ENCODE measurements around the gene CAMK4. TPM values are rescaled to one million over a fixed set of nuclear protein-coding genes. Genes with fewer than 3 reads are reported as not detected.

Gene CAMK4
- total RNA-seq, 1 donor from 2014 or later, result 0.72 TPM

DNA sequence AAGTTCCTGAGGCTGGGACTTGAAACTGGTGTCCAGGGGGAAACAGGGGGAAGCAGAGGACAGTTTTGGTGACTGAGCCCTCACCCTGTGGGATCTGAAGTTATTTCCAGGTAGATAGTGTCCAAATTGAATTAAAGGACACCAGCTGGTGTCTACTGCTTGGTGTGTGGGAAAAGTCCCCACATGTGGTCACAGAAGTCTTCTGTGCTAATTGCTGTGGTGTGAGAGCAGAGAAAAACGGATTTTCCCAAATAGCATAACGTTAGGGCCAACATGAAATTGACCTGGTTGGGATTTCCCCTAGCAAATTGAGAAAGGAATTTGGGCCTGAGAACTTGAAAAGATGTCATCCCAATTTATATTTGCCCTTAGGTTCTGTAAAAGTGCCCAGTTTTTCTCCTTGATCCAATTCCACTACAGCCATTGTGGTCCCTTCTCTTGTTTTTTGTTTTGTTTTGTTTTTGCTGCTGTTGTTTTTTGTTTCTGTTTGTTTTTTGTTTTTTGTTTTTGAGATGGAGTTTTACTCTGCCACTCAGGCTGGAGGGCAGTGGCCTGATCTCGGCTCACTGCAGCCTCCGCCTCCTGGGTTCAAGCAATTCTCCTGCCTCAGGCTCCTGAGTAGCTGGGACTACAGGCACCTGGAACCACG lies 293.8 kb downstream of the CAMK4 start:
- H3K36me3 Mint-ChIP-seq (ENCODE audit: low read depth), result no peaks in the 10 kb centered on the region
- peaks cover 15% of the 10 kb centered on the region for H3K4me1 Mint-ChIP-seq (ENCODE audit: low read depth)
- no peaks in the 10 kb centered on the region for H3K27me3 Mint-ChIP-seq (ENCODE audit: low read depth)
- TF ChIP-seq, protein P1, sequence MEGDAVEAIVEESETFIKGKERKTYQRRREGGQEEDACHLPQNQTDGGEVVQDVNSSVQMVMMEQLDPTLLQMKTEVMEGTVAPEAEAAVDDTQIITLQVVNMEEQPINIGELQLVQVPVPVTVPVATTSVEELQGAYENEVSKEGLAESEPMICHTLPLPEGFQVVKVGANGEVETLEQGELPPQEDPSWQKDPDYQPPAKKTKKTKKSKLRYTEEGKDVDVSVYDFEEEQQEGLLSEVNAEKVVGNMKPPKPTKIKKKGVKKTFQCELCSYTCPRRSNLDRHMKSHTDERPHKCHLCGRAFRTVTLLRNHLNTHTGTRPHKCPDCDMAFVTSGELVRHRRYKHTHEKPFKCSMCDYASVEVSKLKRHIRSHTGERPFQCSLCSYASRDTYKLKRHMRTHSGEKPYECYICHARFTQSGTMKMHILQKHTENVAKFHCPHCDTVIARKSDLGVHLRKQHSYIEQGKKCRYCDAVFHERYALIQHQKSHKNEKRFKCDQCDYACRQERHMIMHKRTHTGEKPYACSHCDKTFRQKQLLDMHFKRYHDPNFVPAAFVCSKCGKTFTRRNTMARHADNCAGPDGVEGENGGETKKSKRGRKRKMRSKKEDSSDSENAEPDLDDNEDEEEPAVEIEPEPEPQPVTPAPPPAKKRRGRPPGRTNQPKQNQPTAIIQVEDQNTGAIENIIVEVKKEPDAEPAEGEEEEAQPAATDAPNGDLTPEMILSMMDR (IDR thresholded peaks at IDR 0.05), result no peak
- H3K27ac Mint-ChIP-seq (ENCODE audit: unreplicated experiment), result no peak overlapping the region
- H3K9me3 Mint-ChIP-seq (ENCODE audit: low read depth), result no peaks in the 10 kb centered on the region
- DNase-seq (ENCODE audit: low spot score), result no peak
- H3K4me3 Mint-ChIP-seq (ENCODE audit: unreplicated experiment), result no peak overlapping the region

DNA sequence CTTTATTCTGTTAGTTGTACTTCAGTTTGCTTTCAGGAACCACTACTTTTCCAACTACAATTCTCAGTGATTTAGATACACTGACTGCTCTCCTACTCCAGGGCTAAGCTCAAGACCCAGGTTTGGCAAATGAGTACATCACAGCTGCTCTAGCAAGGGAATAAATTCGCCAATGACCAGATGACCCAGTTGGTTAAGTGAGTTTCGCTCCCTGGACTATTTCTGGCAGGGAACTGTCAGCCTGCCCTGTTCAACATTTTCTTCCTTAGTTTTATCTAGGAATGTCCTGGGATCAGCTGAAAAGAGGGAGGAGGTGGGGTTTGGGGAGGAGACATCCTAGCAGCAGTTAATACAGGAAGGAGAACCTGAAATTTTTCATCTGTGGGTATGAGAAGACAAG lies 294.6 kb downstream of the CAMK4 start:
- DNase-seq (ENCODE audit: low spot score), result no peak
- TF ChIP-seq, protein P1 (IDR thresholded peaks at IDR 0.05), result no peak
- H3K4me1 Mint-ChIP-seq (ENCODE audit: low read depth), result peaks cover 8% of the 10 kb centered on the region
- no peaks in the 10 kb centered on the region for H3K36me3 Mint-ChIP-seq (ENCODE audit: low read depth)
- no peak overlapping the region for H3K4me3 Mint-ChIP-seq (ENCODE audit: unreplicated experiment)
- H3K27me3 Mint-ChIP-seq (ENCODE audit: low read depth), result no peaks in the 10 kb centered on the region
- no peak overlapping the region for H3K27ac Mint-ChIP-seq (ENCODE audit: unreplicated experiment)
- H3K9me3 Mint-ChIP-seq (ENCODE audit: low read depth), result no peaks in the 10 kb centered on the region

DNA sequence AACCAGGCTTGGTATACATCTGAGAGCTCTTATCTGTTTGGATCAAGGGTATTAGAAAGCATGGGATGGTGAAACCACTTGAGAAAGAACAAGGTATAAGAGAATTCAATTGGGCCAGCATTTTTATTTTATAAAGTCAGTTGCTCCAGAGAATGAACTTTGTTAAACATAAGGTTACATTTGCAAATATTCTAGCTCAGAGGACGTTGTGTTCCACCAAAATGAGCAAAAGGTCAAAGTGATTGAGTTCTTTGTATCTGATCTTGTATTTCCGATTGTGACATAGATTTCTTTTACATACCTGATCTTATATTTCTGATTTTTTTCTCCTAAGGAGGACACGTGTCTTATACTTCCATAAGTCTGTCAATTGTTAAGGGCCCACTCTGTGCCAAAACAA lies 296.7 kb downstream of the CAMK4 start:
- no peak overlapping the region for H3K27ac Mint-ChIP-seq (ENCODE audit: unreplicated experiment)
- H3K27me3 Mint-ChIP-seq (ENCODE audit: low read depth), result no peaks in the 10 kb centered on the region
- TF ChIP-seq, protein P1 (IDR thresholded peaks at IDR 0.05), result no peak
- H3K9me3 Mint-ChIP-seq (ENCODE audit: low read depth), result no peaks in the 10 kb centered on the region
- no peak overlapping the region for H3K4me3 Mint-ChIP-seq (ENCODE audit: unreplicated experiment)
- no peak for DNase-seq (ENCODE audit: low spot score)
- H3K36me3 Mint-ChIP-seq (ENCODE audit: low read depth), result no peaks in the 10 kb centered on the region
- no peaks in the 10 kb centered on the region for H3K4me1 Mint-ChIP-seq (ENCODE audit: low read depth)

DNA sequence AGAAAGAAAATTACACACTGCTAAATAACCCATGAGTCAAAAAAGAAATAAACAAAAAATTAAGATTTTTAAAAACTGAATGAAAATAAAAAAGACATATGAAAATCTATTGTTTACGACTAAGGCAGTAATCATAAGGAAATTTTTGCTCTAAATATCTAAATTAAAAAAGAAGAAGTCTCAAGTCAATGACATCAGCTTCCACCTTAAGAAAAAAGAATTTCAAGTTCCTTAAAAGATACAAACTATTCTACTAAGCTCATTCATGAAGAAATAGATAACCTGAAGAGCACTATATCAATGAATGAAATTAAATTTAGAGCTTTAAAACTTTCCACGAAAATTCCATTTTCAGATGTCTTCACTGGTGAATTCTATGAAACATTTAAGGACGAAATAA lies 303.9 kb downstream of the CAMK4 start:
- peaks cover 14% of the 10 kb centered on the region for H3K4me1 Mint-ChIP-seq (ENCODE audit: low read depth)
- no peak for DNase-seq (ENCODE audit: low spot score)
- H3K4me3 Mint-ChIP-seq (ENCODE audit: unreplicated experiment), result no peak overlapping the region
- no peaks in the 10 kb centered on the region for H3K27me3 Mint-ChIP-seq (ENCODE audit: low read depth)
- no peaks in the 10 kb centered on the region for H3K36me3 Mint-ChIP-seq (ENCODE audit: low read depth)
- no peak overlapping the region for H3K27ac Mint-ChIP-seq (ENCODE audit: unreplicated experiment)
- TF ChIP-seq, protein P1 (IDR thresholded peaks at IDR 0.05), result no peak
- no peaks in the 10 kb centered on the region for H3K9me3 Mint-ChIP-seq (ENCODE audit: low read depth)

DNA sequence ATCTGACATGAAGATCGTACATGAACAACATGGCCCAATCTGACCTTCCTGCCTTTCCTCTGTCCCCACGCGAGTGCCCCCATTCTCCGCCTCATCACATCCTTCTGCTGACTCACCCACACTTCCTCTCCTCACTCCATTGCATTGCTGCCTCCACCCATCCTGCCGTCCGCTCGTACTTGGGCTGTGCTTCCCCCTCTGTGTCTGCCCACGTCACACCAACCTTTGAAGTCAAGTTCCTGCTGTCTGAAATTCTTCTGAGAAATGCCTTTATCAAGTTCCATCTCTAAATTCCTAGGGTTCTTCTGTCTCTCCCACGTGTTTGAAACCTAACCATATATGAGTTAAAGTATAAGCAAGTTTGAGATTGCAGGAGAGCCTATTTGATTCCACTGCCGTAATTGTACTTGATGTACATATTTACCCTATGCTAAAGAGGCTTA lies 306.1 kb downstream of the CAMK4 start:
- TF ChIP-seq, protein P1 (IDR thresholded peaks at IDR 0.05), result no peak
- peak overlapping the region; percentile 95 for H3K27ac Mint-ChIP-seq (ENCODE audit: unreplicated experiment)

More for the DNA sequence above, 306.1 kb downstream of the CAMK4 start:
- Mint-ChIP-seq H3K4me3 (ENCODE audit: unreplicated experiment) (peak overlapping the region; percentile 52), H3K9me3 (ENCODE audit: low read depth) (peaks cover 8% of the 10 kb centered on the region), H3K4me1 (ENCODE audit: low read depth) (peaks cover 14% of the 10 kb centered on the region), H3K36me3 (ENCODE audit: low read depth) (no peaks in the 10 kb centered on the region), H3K27me3 (ENCODE audit: low read depth) (no peaks in the 10 kb centered on the region)
- DNase-seq (ENCODE audit: low spot score), result no peak

Measured in chondrocyte (in vitro differentiated cells).